K562 (cell line): ENCODE data around the gene RPS2. TPM values are rescaled to one million over a fixed set of nuclear protein-coding genes. Genes with fewer than 3 reads are reported as not detected.

ENCODE experiments used
- ATAC-seq: fragments of 200-7000 bp; cut with Tn5 transposase; 3 replicates; pipeline ENCODE4 v1.9.1; 2020; ENCODE audit warnings: moderate library complexity
- BruUV-seq: library from RNA; stranded (reverse); fragments of 400-500 nt; replicated peaks from 2 replicates; lab custom pipeline; 2021; lab: Mats Ljungman, UMichigan
- CTCF ChIA-PET: fragments of 300-600 bp; formaldehyde crosslinking; extraction: SDS; loops from one replicate; lab custom pipeline; 2021; ENCODE audit warnings: low intra/inter-chr PET ratio; lab: Yijun Ruan, JAX
- POLR2A ChIA-PET: fragments of 300-600, 350-650 bp; sonication (Branson Sonifier 250); formaldehyde crosslinking; extraction: SDS; loops from one replicate; lab custom pipeline; 2021; ENCODE audit warnings: antibody characterized with exemption, inconsistent platforms; lab: Yijun Ruan, JAX
- DNase-seq, 4 experiments: peaks; one replicate each; pipeline versions ENCODE4 v3.0.0 to v3.0.0-alpha.2; 2011 to 2018; ENCODE audit warnings: low spot score in 3 of 4, mixed read lengths in 3 of 4; ENCODE audit errors: extremely low read depth in 1 of 4
- FAIRE-seq: peaks from 2 replicates; lab custom pipeline; 2011; peaks lifted over from hg19 to GRCh38; lab: Jason Lieb, UNC
- H2AFZ ChIP-seq: 2 replicates; pipeline ENCODE4 v1.6.0; 2011; ENCODE audit warnings: low read depth, low read length, control low read depth, inconsistent platforms
- H3K27ac ChIP-seq: fragments of 200-600 bp; 3 replicates; pipeline ENCODE4 v1.8.0; 2011; ENCODE audit warnings: low read depth, mild to moderate bottlenecking, control low read depth, inconsistent platforms, low read length, moderate library complexity, mixed read lengths; ENCODE audit errors: extremely low read depth
- H3K27me3 ChIP-seq, 2 experiments: fragments of 300-600 bp in 1 of 2; 2 replicates in 1 of 2; 3 replicates in 1 of 2; pipeline versions ENCODE4 v1.6.0 to v1.8.0; 2011; ENCODE audit warnings: inconsistent platforms in 2 of 2, low read length in 2 of 2, mild to moderate bottlenecking in 1 of 2, mixed read lengths in 1 of 2, moderate library complexity in 1 of 2; ENCODE audit not compliant: control insufficient read depth in 2 of 2, insufficient read depth in 2 of 2
- H3K36me3 ChIP-seq: fragments of 300-600 bp; 3 replicates; pipeline ENCODE4 v1.8.0; 2011; ENCODE audit warnings: mild to moderate bottlenecking, low read length, inconsistent platforms; ENCODE audit not compliant: control insufficient read depth, insufficient read depth
- H3K4me1 ChIP-seq, 2 experiments: fragments of 200-600 bp in 1 of 2; replicated peaks in 1 of 2; 2 replicates in 1 of 2; 3 replicates in 1 of 2; pipeline versions ENCODE4 v1.5.1 to v1.8.0; 2011; ENCODE audit warnings: inconsistent platforms in 2 of 2, low read length in 2 of 2, mild to moderate bottlenecking in 1 of 2, mixed read lengths in 1 of 2, moderate library complexity in 1 of 2; ENCODE audit not compliant: control insufficient read depth in 2 of 2, insufficient read depth in 2 of 2
- H3K4me2 ChIP-seq: 2 replicates; pipeline ENCODE4 v1.6.1; 2011; ENCODE audit warnings: low read length, control low read depth, inconsistent platforms, mixed read lengths; ENCODE audit not compliant: insufficient read depth
- H3K4me3 ChIP-seq: fragments of 200-600 bp; sonication (generic), shearing (Covaris generic); 2 replicates; pipeline ENCODE4 v1.5.1; 2016; ENCODE audit warnings: control low read depth, inconsistent platforms
- H3K79me2 ChIP-seq: fragments of 200-600 bp; 3 replicates; pipeline ENCODE4 v1.8.0; 2011; ENCODE audit warnings: low read length, inconsistent platforms; ENCODE audit not compliant: control insufficient read depth, insufficient read depth
- H3K9ac ChIP-seq, 2 experiments: 2 replicates each; pipeline versions ENCODE4 v1.6.0 to v1.6.1; 2011; ENCODE audit warnings: low read depth in 2 of 2, low read length in 2 of 2, control low read depth in 1 of 2, inconsistent platforms in 1 of 2, mild to moderate bottlenecking in 1 of 2, mixed read lengths in 1 of 2; ENCODE audit not compliant: insufficient read depth in 1 of 2
- H3K9me1 ChIP-seq: one replicate; pipeline ENCODE4 v1.6.0; 2011; ENCODE audit warnings: inconsistent platforms, mild to moderate bottlenecking, low read length, moderate library complexity; ENCODE audit not compliant: control insufficient read depth, insufficient read depth
- H3K9me3 ChIP-seq: replicated peaks from 2 replicates; pipeline ENCODE4 v1.5.1; 2011; ENCODE audit warnings: low read depth, low read length, inconsistent platforms; ENCODE audit not compliant: control insufficient read depth, insufficient read depth
- H4K20me1 ChIP-seq: replicated peaks from 2 replicates; pipeline ENCODE4 v1.6.1; 2011; ENCODE audit warnings: low read length, inconsistent platforms, mixed read lengths; ENCODE audit not compliant: control insufficient read depth, insufficient read depth
- ARNT ChIP-seq, 2 experiments: fragments of 450-650 bp; IDR thresholded peaks; 2 replicates each; pipeline ENCODE4 v1.6.1; 2016; ENCODE audit warnings: mild to moderate bottlenecking in 1 of 2
- CBFA2T3 ChIP-seq: fragments of 450-650 bp; IDR thresholded peaks from 2 replicates; pipeline ENCODE4 v1.6.1; 2017
- EP300 ChIP-seq: IDR thresholded peaks from 2 replicates; pipeline ENCODE4 v1.6.1; 2012; ENCODE audit warnings: low read length, improper control_type of control experiment
- ERF ChIP-seq: fragments of 450-650 bp; formaldehyde crosslinking; IDR thresholded peaks from 2 replicates; pipeline ENCODE4 v1.4.0; 2020; ENCODE audit warnings: mild to moderate bottlenecking, mixed read lengths
- ESRRB ChIP-seq: fragments of 250-450 bp; sonication (Bioruptor Pico); IDR thresholded peaks from 2 replicates; pipeline ENCODE4 v1.5.0; 2020; ENCODE audit warnings: mild to moderate bottlenecking, moderate library complexity, borderline replicate concordance
- EWSR1 ChIP-seq: fragments of 450-650 bp; IDR thresholded peaks from 2 replicates; pipeline ENCODE4 v1.6.1; 2018; ENCODE audit warnings: borderline replicate concordance, mild to moderate bottlenecking, low read depth, moderate library complexity; ENCODE audit not compliant: partially characterized antibody
- FOS ChIP-seq: IDR thresholded peaks from 3 replicates; pipeline ENCODE4 v1.6.1; 2011; ENCODE audit not compliant: insufficient read length; ENCODE audit errors: extremely low read depth
- FOXJ2 ChIP-seq: fragments of 200-800 bp; sonication (Bioruptor generic); IDR thresholded peaks from 2 replicates; pipeline ENCODE4 v1.6.1; 2016; ENCODE audit warnings: missing genetic modification characterization, missing compliant biosample characterization
- GTF2A2 ChIP-seq: IDR thresholded peaks from 2 replicates; pipeline ENCODE4 v1.6.1; 2016; ENCODE audit warnings: mild to moderate bottlenecking, missing genetic modification characterization, missing compliant biosample characterization
- HDGF ChIP-seq: fragments of 450-650 bp; IDR thresholded peaks from 2 replicates; pipeline ENCODE4 v1.6.1; 2016
- HNRNPH1 ChIP-seq: fragments of 200-400 bp; formaldehyde crosslinking; optimal IDR thresholded peaks from 2 replicates; pipeline ENCODE3; 2017; ENCODE audit warnings: low read depth, mild to moderate bottlenecking, low read length, moderate library complexity
- HNRNPLL ChIP-seq: fragments of 200-400 bp; formaldehyde crosslinking; IDR thresholded peaks from 2 replicates; pipeline ENCODE4 v1.6.1; 2017; ENCODE audit warnings: low read length, low read depth, mild to moderate bottlenecking; ENCODE audit not compliant: poor library complexity, severe bottlenecking
- MAFG ChIP-seq: fragments of 450-650 bp; conservative IDR thresholded peaks from 2 replicates; pipeline ENCODE4 v1.6.1; 2016; ENCODE audit warnings: missing genetic modification characterization, missing compliant biosample characterization
- MAFK ChIP-seq: IDR thresholded peaks from 2 replicates; pipeline ENCODE4 v1.6.1; 2011; ENCODE audit warnings: low read length, improper control_type of control experiment
- MCM2 ChIP-seq: fragments of 450-650 bp; IDR thresholded peaks from 2 replicates; pipeline ENCODE4 v1.6.1; 2017; ENCODE audit warnings: low read depth, mild to moderate bottlenecking
- MEF2D ChIP-seq: conservative IDR thresholded peaks from 2 replicates; pipeline ENCODE4 v1.6.1; 2016; ENCODE audit warnings: low read depth, missing genetic modification characterization, missing compliant biosample characterization
- PHF8 ChIP-seq: fragments of 200-600 bp; sonication (generic); IDR thresholded peaks from 2 replicates; pipeline ENCODE4 v1.6.1; 2012; ENCODE audit warnings: mixed run types, mild to moderate bottlenecking, inconsistent platforms, low read length, moderate library complexity, borderline replicate concordance
- RBM22 ChIP-seq: fragments of 200-400 bp; formaldehyde crosslinking; IDR thresholded peaks from 2 replicates; pipeline ENCODE4 v1.6.1; 2018; ENCODE audit warnings: low read length, low read depth; ENCODE audit not compliant: poor library complexity, severe bottlenecking
- ZBED1 ChIP-seq: IDR thresholded peaks from 2 replicates; pipeline ENCODE4 v1.6.1; 2014
- ZBTB1 ChIP-seq: sonication (generic); formaldehyde crosslinking; IDR thresholded peaks from 2 replicates; pipeline ENCODE4 v1.8.1; 2023; ENCODE audit warnings: missing genetic modification reagents, low read depth, mild to moderate bottlenecking, borderline replicate concordance
- ZNF124 ChIP-seq: sonication (generic); formaldehyde crosslinking; IDR thresholded peaks from 2 replicates; pipeline ENCODE4 v1.8.1; 2022; ENCODE audit warnings: missing genetic modification reagents
- ZNF282 ChIP-seq: sonication (generic); formaldehyde crosslinking; IDR thresholded peaks from 2 replicates; pipeline ENCODE4 v1.8.1; 2023; ENCODE audit warnings: missing genetic modification reagents
- ZNF431 ChIP-seq: sonication (generic); formaldehyde crosslinking; IDR thresholded peaks from 2 replicates; pipeline ENCODE4 v1.8.0; 2022; ENCODE audit warnings: mild to moderate bottlenecking, missing genetic modification reagents
- ZNF766 ChIP-seq: fragments of 200-800 bp; sonication (Bioruptor generic); conservative IDR thresholded peaks from 2 replicates; pipeline ENCODE4 v1.6.1; 2016; ENCODE audit warnings: missing genetic modification characterization, missing compliant biosample characterization
- ZNF780A ChIP-seq: fragments of 250-450 bp; sonication (Bioruptor Pico); IDR thresholded peaks from 2 replicates; pipeline ENCODE4 v1.5.0; 2021; ENCODE audit warnings: mild to moderate bottlenecking
- WGBS: fragments of 100-300 bp; shearing (Covaris generic); methylation state at CpG from one replicate; pipeline ENCODE4 v1.1.6; 2016; ENCODE audit warnings: low coverage, mixed read lengths; ENCODE audit not compliant: insufficient coverage; ENCODE audit errors: missing lambda C conversion rate; 5-methylcytosine and 5-hydroxymethylcytosine counted together
- in situ Hi-C: fragments of 300-500 bp; cut with MboI; formaldehyde crosslinking; loops from 4 replicates; pipeline ENCODE4 v1.15.0; 2018; ENCODE audit warnings: inconsistent platforms, mixed read lengths
- intact Hi-C: fragments of 100-400 bp; cut with micrococcal nuclease; formaldehyde crosslinking; loops from 2 replicates; pipeline ENCODE4 v1.14.2; 2022
- polyA plus RNA-seq, 8 experiments: library from polyadenylated mRNA; depleted of rRNA in 4 of 8; stranded (reverse) in 5 of 8; unstranded in 3 of 8; fragments of >200 nt; fragmentation: Nextera tagmentation in 2 of 8; fragmentation: Illumina TruSeq in 1 of 8; extraction: Ambion mirVana in 2 of 8; extraction: Trizol in 1 of 8; gene quantifications; 2 replicates each; pipeline versions ENCODE4 v1.2.1 to v1.2.3, GENCODE V29; 2011 to 2014; ENCODE audit warnings: inconsistent platforms in 1 of 8, missing spikeins in 1 of 8
- total RNA-seq, 7 experiments: library from RNA; depleted of rRNA in 6 of 7; stranded (reverse); fragments of >200 nt in 6 of 7; fragmentation: Illumina TruSeq in 2 of 7; extraction: Trizol in 2 of 7; gene quantifications; 2 replicates each; pipeline versions ENCODE4 v1.2.1 to v1.2.3, GENCODE V29; 2011 to 2021; ENCODE audit warnings: low replicate concordance in 1 of 7
- TF ChIP-seq, protein P1 (sequence below): IDR thresholded peaks from 2 replicates; pipeline ENCODE4 v1.6.1; 2014; ENCODE audit warnings: antibody characterized with exemption

RPS2 gene
- total and polyA plus RNA-seq, 9 of the 15 experiments (the other 6 are each of a cell fraction or from before 2014, with no cell fraction given), result 834 to 4,794 (median 3,793) TPM

DNA sequence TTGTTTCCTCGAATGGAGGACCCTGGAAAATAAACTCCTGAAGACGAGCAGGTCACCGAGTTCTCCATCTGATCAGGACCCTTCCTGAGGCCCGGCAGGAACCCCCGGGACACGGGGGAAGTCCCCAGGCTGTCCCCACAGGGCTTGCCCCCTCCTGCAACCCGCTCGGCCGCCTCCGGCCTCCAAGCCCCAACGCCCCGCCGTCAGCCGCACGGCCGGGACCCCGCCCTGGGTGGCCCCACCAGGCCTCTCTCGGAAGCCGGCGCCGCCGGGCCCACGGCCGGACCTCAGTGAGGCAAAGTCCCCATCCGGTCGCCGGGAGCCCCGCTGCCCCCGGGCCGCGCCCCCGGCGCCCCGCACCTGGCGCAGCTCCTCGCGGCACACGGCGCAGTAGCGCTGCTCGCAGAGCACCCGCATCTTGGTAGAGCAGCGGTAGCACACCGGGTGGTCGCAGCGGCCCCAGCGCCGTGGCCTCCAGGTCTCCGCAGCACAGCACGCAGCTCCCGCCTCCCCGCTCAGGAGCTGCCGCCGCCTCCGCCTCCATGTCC lies 44.6 kb upstream of the RPS2 start:
- Histone ChIP-seq H2AFZ (peak overlapping the region; percentile 28; the same call in 1 of the 2 replicates), H3K36me3 (peaks cover 41% of the 10 kb centered on the region; the same call in 2 of the 3 replicates), H3K4me3 (peak overlapping the region; percentile 99), H3K79me2 (peaks cover 66% of the 10 kb centered on the region), H3K9me1 (peaks cover 19% of the 10 kb centered on the region), H4K20me1 (peaks cover 37% of the 10 kb centered on the region), H3K4me1 (peaks cover 23 to 67% of the 10 kb centered on the region in 2 experiments), H3K4me2 (peak overlapping the region; percentile 93), H3K9ac (peak overlapping the region; percentile 91 to 99), H3K9me3 (no peaks in the 10 kb centered on the region), H3K27me3 (no peaks in the 10 kb centered on the region), H3K27ac (peak overlapping the region; percentile 89)
- intact Hi-C loops (loop anchor here (2.0 kb wide), 1 partner anchor 16 kb away; no protein-coding TSS in a partner anchor), in situ Hi-C loops (no loop called here)
- ChIA-PET CTCF (no interaction called here), POLR2A (interaction anchor here (1.0 to 2.6 kb wide), 3 partner anchors 12 to 146 kb away, joined by 7 to 13 read pairs (median 7); partner anchors contain the start of genes RPS2 and TRAF7)
- FAIRE-seq (no peak), DNase-seq (peak in 3 of 4 experiments; percentile 47 to 76 (median 75)), ATAC-seq (peak; percentile 32)
- BruUV-seq, result no TSS peak
- 0% methylated on average over 32 of the region's 55 CpGs for WGBS
- TF ChIP-seq EP300 (no peak), GTF2A2 (no peak), PHF8 (peak; percentile 67; the same call in 1 of the 2 replicates), ZNF431 (CRISPR knock-in tag) (no peak), HNRNPH1 (no peak), MCM2 (no peak), ESRRB (CRISPR knock-in tag) (no peak), RBM22 (no peak), MAFG (tag) (no peak), FOS (no peak), HNRNPLL (peak; percentile 52), EWSR1 (no peak), ZBED1 (no peak), ZNF780A (CRISPR knock-in tag) (no peak), ERF (CRISPR knock-in tag) (no peak), ZNF282 (CRISPR knock-in tag) (0 out of 2 replicates have a peak, but pooled peaks have one; percentile 25), ARNT (IDR thresholded peaks at IDR 0.05) (no peak), MEF2D (tag) (no peak), FOXJ2 (tag) (no peak), ZNF124 (CRISPR knock-in tag) (no peak), HDGF (no peak), MAFK (no peak), CBFA2T3 (no peak), ZBTB1 (CRISPR knock-in tag) (no peak), ZNF766 (no peak)
- TF ChIP-seq, protein P1, sequence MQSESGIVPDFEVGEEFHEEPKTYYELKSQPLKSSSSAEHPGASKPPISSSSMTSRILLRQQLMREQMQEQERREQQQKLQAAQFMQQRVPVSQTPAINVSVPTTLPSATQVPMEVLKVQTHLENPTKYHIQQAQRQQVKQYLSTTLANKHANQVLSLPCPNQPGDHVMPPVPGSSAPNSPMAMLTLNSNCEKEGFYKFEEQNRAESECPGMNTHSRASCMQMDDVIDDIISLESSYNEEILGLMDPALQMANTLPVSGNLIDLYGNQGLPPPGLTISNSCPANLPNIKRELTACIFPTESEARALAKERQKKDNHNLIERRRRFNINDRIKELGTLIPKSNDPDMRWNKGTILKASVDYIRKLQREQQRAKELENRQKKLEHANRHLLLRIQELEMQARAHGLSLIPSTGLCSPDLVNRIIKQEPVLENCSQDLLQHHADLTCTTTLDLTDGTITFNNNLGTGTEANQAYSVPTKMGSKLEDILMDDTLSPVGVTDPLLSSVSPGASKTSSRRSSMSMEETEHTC, result no peak
